ENCODE results near the gene TOPORS. TPM values are rescaled to one million over a fixed set of nuclear protein-coding genes. Genes with fewer than 3 reads are reported as not detected.

The TOPORS gene
- total and polyA plus RNA-seq, 7 donors, result 6.2 to 12.1 (median 7.3) TPM

- H3K4me1 ChIP-seq, result peaks cover 3% of the 10 kb centered on the region
- H3K36me3 ChIP-seq (ENCODE audit: insufficient read depth in 1 of 2, low read depth in 1 of 2), result no peaks in the 10 kb centered on the region
- ATAC-seq (no peak), DNase-seq (no peak)
- H3K27ac ChIP-seq, result no peak overlapping the region
- H3K4me3 ChIP-seq, result no peak overlapping the region
- no peaks in the 10 kb centered on the region for H3K27me3 ChIP-seq (ENCODE audit: insufficient read depth in 3 of 3, low read length in 2 of 3)
- no peak for TF ChIP-seq CTCF (IDR thresholded peaks at IDR 0.05)
- intact Hi-C loops (cut with DNase I), result no loop called here
- no peaks in the 10 kb centered on the region for H3K9me3 ChIP-seq
These were observed 36.1 kb downstream of the TOPORS start for GRCh38 chr9:32516241-32516640.

DNA sequence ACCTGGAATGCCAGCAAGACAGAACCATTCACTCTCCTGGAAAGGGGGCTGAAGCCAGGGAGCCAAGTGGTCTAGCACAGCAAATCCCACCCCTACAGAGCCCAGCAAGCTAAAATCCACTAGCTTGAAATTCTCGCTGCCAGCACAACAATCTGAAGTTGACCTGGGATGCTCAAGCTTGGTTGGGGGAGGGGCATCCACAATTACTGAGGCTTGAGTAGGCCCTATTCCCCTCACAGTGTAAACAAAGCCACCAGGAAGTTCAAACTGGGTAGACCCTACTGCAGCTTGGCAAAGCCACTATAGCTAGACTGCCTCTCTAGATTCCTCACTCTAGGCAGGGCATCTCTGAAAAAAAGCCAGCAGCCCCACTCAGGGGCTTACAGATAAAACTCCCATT lies 43.7 kb downstream of the TOPORS start:
- no peaks in the 10 kb centered on the region for H3K9me3 ChIP-seq
- 91 to 100% (median 93%) methylated on average over 1 of the region's 1 CpG for WGBS, 3 donors
- no peak for DNase-seq
- no peak for TF ChIP-seq CTCF (IDR thresholded peaks at IDR 0.05)
- H3K27ac ChIP-seq, result no peak overlapping the region
- intact Hi-C loops (cut with DNase I), result no loop called here
- H3K4me3 ChIP-seq, result no peak overlapping the region
- no peak for ATAC-seq
- H3K4me1 ChIP-seq, result no peaks in the 10 kb centered on the region
- H3K27me3 ChIP-seq (ENCODE audit: insufficient read depth in 3 of 3, low read length in 2 of 3), result no peaks in the 10 kb centered on the region
- H3K36me3 ChIP-seq (ENCODE audit: insufficient read depth in 1 of 2, low read depth in 1 of 2), result no peaks in the 10 kb centered on the region

DNA sequence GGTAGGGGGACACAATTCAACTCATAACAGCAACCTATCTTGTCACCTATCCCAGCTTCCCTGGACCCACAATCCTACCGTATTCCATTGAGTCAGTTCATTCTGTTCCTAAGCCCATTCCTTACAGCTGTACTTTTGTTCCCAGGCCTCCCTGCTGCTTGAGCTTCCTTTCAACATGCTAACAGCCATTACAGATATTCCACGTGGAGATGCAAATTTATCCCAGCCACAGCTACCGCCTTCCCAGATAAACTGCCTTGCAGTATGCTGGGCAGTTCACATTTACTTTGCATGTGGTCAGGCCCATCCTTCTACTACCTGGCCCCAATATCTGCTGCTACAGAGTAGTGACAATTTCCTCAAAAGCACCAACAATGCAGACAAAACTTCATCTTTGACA lies 49.4 kb downstream of the TOPORS start:
- WGBS, 3 donors, result 82 to 86% (median 84%) methylated on average over 3 of the region's 3 CpGs
- Histone ChIP-seq H3K4me1 (no peaks in the 10 kb centered on the region), H3K4me3 (no peak overlapping the region), H3K9me3 (no peaks in the 10 kb centered on the region), H3K27me3 (ENCODE audit: insufficient read depth in 3 of 3, low read length in 2 of 3) (no peaks in the 10 kb centered on the region), H3K27ac (no peak overlapping the region), H3K36me3 (ENCODE audit: insufficient read depth in 1 of 2, low read depth in 1 of 2) (peaks cover 0 to 18% of the 10 kb centered on the region in 2 donors)
- no peak for TF ChIP-seq CTCF (IDR thresholded peaks at IDR 0.05)
- DNase-seq (no peak), ATAC-seq (no peak)
- intact Hi-C loops (cut with DNase I), result no loop called here

GRCh38 chr9:32502464-32502863 lies 49.9 kb downstream of the TOPORS start:
- Histone ChIP-seq H3K4me1 (no peaks in the 10 kb centered on the region), H3K27me3 (ENCODE audit: insufficient read depth in 3 of 3, low read length in 2 of 3) (no peaks in the 10 kb centered on the region), H3K9me3 (no peaks in the 10 kb centered on the region), H3K4me3 (no peak overlapping the region), H3K36me3 (ENCODE audit: insufficient read depth in 1 of 2, low read depth in 1 of 2) (peaks cover 0 to 21% of the 10 kb centered on the region in 2 donors), H3K27ac (no peak overlapping the region)
- no peak for TF ChIP-seq CTCF (IDR thresholded peaks at IDR 0.05)
- WGBS, 3 donors, result 33 to 47% (median 44%) methylated on average over 4 of the region's 4 CpGs
- intact Hi-C loops (cut with DNase I), result no loop called here
- DNase-seq (no peak), ATAC-seq (no peak)

GRCh38 chr9:32501868-32502267 lies 50.5 kb downstream of the TOPORS start:
- H3K9me3 ChIP-seq, result no peaks in the 10 kb centered on the region
- intact Hi-C loops (cut with DNase I), result no loop called here
- no peak overlapping the region for H3K4me3 ChIP-seq
- DNase-seq, result no peak
- H3K27me3 ChIP-seq (ENCODE audit: insufficient read depth in 3 of 3, low read length in 2 of 3), result no peaks in the 10 kb centered on the region
- 83 to 91% (median 88%) methylated on average over 1 of the region's 1 CpG for WGBS, 3 donors
- H3K27ac ChIP-seq, result no peak overlapping the region
- H3K4me1 ChIP-seq, result no peaks in the 10 kb centered on the region
- ATAC-seq, result no peak
- H3K36me3 ChIP-seq (ENCODE audit: insufficient read depth in 1 of 2, low read depth in 1 of 2), result peaks cover 0 to 21% of the 10 kb centered on the region in 2 donors
- TF ChIP-seq CTCF (IDR thresholded peaks at IDR 0.05), result no peak

Data from psoas muscle (tissue), 8 donors.